Prostate gland (tissue), 2 donors: Measurements from ENCODE around the gene SCMH1.

Experiments
- POLR2A ChIP-seq: fragments of 450-650 bp; IDR thresholded peaks from one replicate; pipeline ENCODE4 v1.6.1; 2016; ENCODE audit warnings: antibody characterized with exemption, mild to moderate bottlenecking
- POLR2AphosphoS5 ChIP-seq: sonication (generic); formaldehyde crosslinking; IDR thresholded peaks from one replicate; pipeline ENCODE4 v1.6.1; 2017; ENCODE audit warnings: antibody characterized with exemption
- TF ChIP-seq, protein P1 (sequence below), 4 experiments: fragments of 200-600 bp in 2 of 4; fragments of 450-650 bp in 2 of 4; sonication (generic) in 2 of 4; IDR thresholded peaks; 1 replicate in 3 of 4; 2 replicates in 1 of 4; pipeline ENCODE4 v1.5.1; 2016 to 2019; ENCODE audit warnings: antibody characterized with exemption in 4 of 4, mild to moderate bottlenecking in 2 of 4, moderate library complexity in 2 of 4

DNA sequence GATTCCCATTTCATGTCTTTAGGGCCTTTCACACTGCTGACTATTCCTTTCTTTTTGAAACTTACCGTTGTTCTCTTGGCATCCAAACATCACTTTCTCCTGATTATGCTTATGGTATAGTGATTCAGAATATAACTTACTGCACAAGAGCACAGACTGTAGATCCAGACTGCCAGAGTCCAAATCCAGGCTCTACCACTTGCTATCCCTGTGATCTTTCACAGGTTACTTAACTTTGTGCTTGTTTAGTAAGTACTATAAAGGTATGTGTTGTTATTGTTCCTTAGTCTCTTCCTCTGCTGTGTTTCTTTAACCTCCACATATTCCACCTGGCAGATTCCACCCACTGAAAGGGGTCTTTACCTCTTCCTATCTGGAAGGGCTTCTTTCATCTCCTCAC, 8.4 kb downstream of the SCMH1 start:
- TF ChIP-seq, protein P1, sequence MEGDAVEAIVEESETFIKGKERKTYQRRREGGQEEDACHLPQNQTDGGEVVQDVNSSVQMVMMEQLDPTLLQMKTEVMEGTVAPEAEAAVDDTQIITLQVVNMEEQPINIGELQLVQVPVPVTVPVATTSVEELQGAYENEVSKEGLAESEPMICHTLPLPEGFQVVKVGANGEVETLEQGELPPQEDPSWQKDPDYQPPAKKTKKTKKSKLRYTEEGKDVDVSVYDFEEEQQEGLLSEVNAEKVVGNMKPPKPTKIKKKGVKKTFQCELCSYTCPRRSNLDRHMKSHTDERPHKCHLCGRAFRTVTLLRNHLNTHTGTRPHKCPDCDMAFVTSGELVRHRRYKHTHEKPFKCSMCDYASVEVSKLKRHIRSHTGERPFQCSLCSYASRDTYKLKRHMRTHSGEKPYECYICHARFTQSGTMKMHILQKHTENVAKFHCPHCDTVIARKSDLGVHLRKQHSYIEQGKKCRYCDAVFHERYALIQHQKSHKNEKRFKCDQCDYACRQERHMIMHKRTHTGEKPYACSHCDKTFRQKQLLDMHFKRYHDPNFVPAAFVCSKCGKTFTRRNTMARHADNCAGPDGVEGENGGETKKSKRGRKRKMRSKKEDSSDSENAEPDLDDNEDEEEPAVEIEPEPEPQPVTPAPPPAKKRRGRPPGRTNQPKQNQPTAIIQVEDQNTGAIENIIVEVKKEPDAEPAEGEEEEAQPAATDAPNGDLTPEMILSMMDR (IDR thresholded peaks at IDR 0.05) = no peak
- no peak for TF ChIP-seq POLR2A
- TF ChIP-seq POLR2AphosphoS5 = no peak
